Measurements from ENCODE around the gene PDE8A. TPM values are rescaled to one million over a fixed set of nuclear protein-coding genes. Genes with fewer than 3 reads are reported as not detected.
A peak's percentile ranks its signal among the peaks of the same experiment; 100 is the strongest.

The PDE8A gene
- total RNA-seq, 1 donor from 2014 or later = 22.7 TPM

DNA sequence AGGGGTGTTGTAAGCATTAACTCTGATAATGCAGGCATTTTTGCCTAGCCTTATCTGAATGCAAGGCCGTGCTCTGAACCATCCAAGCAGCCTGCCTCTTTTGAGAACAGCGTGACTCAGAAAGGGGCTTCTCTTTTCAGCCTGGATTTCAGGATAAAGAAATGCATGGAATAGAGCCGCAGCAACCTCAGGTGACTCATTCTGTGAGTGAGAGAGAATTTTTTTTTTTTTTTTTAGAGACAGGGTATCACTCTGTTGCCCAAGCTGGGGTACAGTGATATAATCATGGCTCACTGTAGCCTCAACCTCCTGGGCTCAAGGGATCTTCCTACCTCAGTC lies 20.6 kb upstream of the PDE8A start:
- Mint-ChIP-seq H3K27ac (ENCODE audit: unreplicated experiment) (no peak overlapping the region), H3K9me3 (ENCODE audit: low read depth) (peaks cover 9% of the 10 kb centered on the region), H3K36me3 (ENCODE audit: low read depth) (peaks cover 2% of the 10 kb centered on the region), H3K27me3 (ENCODE audit: low read depth) (peaks cover 1% of the 10 kb centered on the region), H3K4me3 (ENCODE audit: unreplicated experiment) (no peak overlapping the region), H3K4me1 (ENCODE audit: low read depth) (peaks cover 6% of the 10 kb centered on the region)
- TF ChIP-seq, protein P1, sequence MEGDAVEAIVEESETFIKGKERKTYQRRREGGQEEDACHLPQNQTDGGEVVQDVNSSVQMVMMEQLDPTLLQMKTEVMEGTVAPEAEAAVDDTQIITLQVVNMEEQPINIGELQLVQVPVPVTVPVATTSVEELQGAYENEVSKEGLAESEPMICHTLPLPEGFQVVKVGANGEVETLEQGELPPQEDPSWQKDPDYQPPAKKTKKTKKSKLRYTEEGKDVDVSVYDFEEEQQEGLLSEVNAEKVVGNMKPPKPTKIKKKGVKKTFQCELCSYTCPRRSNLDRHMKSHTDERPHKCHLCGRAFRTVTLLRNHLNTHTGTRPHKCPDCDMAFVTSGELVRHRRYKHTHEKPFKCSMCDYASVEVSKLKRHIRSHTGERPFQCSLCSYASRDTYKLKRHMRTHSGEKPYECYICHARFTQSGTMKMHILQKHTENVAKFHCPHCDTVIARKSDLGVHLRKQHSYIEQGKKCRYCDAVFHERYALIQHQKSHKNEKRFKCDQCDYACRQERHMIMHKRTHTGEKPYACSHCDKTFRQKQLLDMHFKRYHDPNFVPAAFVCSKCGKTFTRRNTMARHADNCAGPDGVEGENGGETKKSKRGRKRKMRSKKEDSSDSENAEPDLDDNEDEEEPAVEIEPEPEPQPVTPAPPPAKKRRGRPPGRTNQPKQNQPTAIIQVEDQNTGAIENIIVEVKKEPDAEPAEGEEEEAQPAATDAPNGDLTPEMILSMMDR (IDR thresholded peaks at IDR 0.05) = no peak
- no peak for DNase-seq (ENCODE audit: low spot score)

DNA sequence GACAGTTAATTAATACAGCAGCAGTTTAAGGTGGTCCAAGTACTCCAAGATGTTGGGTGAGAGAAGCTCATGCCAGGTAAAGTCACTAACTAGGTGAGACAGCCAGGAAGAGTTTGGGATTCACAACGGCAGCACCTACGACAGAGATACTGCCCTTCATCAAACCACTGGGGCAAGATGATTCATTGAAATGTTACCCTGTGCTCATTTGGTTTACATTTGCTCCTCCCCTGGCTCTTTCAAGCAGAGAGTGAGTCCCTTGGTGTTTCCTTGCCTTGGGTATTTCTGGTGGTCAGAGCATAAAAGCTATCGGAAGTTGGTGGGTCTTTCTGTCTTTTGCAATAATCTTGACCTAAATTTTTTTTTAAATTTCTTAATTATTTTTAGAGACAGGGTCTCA lies 19.9 kb upstream of the PDE8A start:
- no peaks in the 10 kb centered on the region for H3K27me3 Mint-ChIP-seq (ENCODE audit: low read depth)
- no peak overlapping the region for H3K4me3 Mint-ChIP-seq (ENCODE audit: unreplicated experiment)
- H3K9me3 Mint-ChIP-seq (ENCODE audit: low read depth) = peaks cover 14% of the 10 kb centered on the region
- H3K27ac Mint-ChIP-seq (ENCODE audit: unreplicated experiment) = no peak overlapping the region
- DNase-seq (ENCODE audit: low spot score) = no peak
- H3K4me1 Mint-ChIP-seq (ENCODE audit: low read depth) = peaks cover 6% of the 10 kb centered on the region
- TF ChIP-seq, protein P1 (IDR thresholded peaks at IDR 0.05) = no peak
- peaks cover 4% of the 10 kb centered on the region for H3K36me3 Mint-ChIP-seq (ENCODE audit: low read depth)

GRCh38 chr15:84962955-84963354 lies 18.7 kb upstream of the PDE8A start:
- peaks cover 13% of the 10 kb centered on the region for H3K4me1 Mint-ChIP-seq (ENCODE audit: low read depth)
- TF ChIP-seq, protein P1 (IDR thresholded peaks at IDR 0.05) = no peak
- peaks cover 4% of the 10 kb centered on the region for H3K36me3 Mint-ChIP-seq (ENCODE audit: low read depth)
- no peak for DNase-seq (ENCODE audit: low spot score)
- no peaks in the 10 kb centered on the region for H3K27me3 Mint-ChIP-seq (ENCODE audit: low read depth)
- no peak overlapping the region for H3K4me3 Mint-ChIP-seq (ENCODE audit: unreplicated experiment)
- no peak overlapping the region for H3K27ac Mint-ChIP-seq (ENCODE audit: unreplicated experiment)
- peaks cover 14% of the 10 kb centered on the region for H3K9me3 Mint-ChIP-seq (ENCODE audit: low read depth)

DNA sequence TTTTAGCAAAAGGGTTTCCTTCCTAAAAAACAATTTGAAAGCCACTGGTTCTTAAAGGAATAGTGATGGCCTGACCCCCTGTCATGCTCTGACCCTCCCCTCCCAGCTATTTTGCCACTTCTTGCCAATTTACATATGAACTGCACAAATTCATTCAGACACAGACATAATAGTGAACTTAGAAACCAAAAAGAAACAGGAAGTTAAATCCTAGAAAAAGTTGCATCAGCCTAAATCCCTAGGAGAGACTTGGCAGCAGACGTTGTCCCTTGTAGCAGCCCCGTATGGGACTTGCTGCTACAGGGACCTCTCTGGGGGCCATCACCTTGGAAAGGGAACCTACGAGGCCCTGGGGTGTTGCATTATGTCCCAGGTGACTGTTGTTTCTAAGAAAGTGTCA lies 14.3 kb upstream of the PDE8A start:
- Mint-ChIP-seq H3K4me3 (ENCODE audit: unreplicated experiment) (no peak overlapping the region), H3K36me3 (ENCODE audit: low read depth) (peaks cover 4% of the 10 kb centered on the region), H3K4me1 (ENCODE audit: low read depth) (peaks cover 7% of the 10 kb centered on the region), H3K27me3 (ENCODE audit: low read depth) (no peaks in the 10 kb centered on the region), H3K9me3 (ENCODE audit: low read depth) (peaks cover 16% of the 10 kb centered on the region), H3K27ac (ENCODE audit: unreplicated experiment) (peak overlapping the region; percentile 63)
- TF ChIP-seq, protein P1 (IDR thresholded peaks at IDR 0.05) = no peak
- no peak for DNase-seq (ENCODE audit: low spot score)

GRCh38 chr15:84968301-84968700 lies 13.4 kb upstream of the PDE8A start:
- H3K27ac Mint-ChIP-seq (ENCODE audit: unreplicated experiment) = no peak overlapping the region
- peaks cover 16% of the 10 kb centered on the region for H3K9me3 Mint-ChIP-seq (ENCODE audit: low read depth)
- peaks cover 4% of the 10 kb centered on the region for H3K36me3 Mint-ChIP-seq (ENCODE audit: low read depth)
- DNase-seq (ENCODE audit: low spot score) = no peak
- H3K27me3 Mint-ChIP-seq (ENCODE audit: low read depth) = no peaks in the 10 kb centered on the region
- TF ChIP-seq, protein P1 (IDR thresholded peaks at IDR 0.05) = no peak
- H3K4me1 Mint-ChIP-seq (ENCODE audit: low read depth) = peaks cover 7% of the 10 kb centered on the region
- H3K4me3 Mint-ChIP-seq (ENCODE audit: unreplicated experiment) = no peak overlapping the region

Data from chondrocyte (in vitro differentiated cells).